ENCODE measurements around the gene SPPL2B. TPM values are rescaled to one million over a fixed set of nuclear protein-coding genes. Genes with fewer than 3 reads are reported as not detected.

Gene SPPL2B
- total RNA-seq, 4 donors from 2014 or later: 46.8 to 97.6 (median 59.6) TPM

DNA sequence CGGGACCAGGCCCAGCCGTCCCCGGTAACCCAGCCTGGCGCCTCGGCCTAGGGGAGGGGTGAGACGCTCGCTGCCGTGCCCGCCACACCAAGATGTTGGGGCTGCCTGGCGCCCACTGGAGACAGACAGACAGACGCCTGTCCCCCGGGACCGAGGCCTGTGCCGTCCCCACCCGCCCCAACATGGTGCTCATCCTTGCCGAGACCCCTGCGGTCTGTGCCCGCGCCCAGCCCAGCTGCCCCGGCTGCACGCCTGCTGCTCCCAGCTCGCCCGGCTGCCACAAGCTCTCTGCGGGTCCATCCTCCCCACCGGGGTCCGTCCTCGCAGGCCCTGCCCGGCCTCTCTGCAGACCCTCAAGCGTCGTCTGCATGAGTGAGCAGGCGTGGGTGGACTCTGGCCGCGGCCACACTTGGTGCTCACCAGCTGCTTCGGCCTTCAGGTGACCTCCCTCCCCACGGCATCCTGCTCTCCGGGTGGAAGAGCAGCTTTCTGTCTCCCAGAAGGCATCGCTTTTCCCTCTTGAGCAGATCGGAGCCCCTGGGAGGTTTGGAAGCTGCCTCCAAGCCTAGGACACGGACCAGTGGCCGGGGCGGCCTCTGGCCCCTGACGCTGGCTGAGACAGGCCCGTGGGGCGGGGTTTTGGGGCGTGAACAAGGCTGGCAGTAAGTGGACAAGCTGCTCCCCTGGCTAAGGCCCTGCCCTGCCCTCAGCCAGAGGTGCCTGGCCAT lies 24.8 kb downstream of the SPPL2B start:
- Histone ChIP-seq H3K36me3 (peaks cover 40% of the 10 kb centered on the region), H3K4me1 (no peaks in the 10 kb centered on the region), H3K4me3 (no peak overlapping the region), H3K27me3 (no peaks in the 10 kb centered on the region), H3K27ac (no peak overlapping the region), H3K9me3 (no peaks in the 10 kb centered on the region)
- TF ChIP-seq POLR2A (IDR thresholded peaks at IDR 0.05) (no peak), EP300 (IDR thresholded peaks at IDR 0.05) (no peak), POLR2AphosphoS5 (IDR thresholded peaks at IDR 0.05) (no peak)
- TF ChIP-seq, protein P1, sequence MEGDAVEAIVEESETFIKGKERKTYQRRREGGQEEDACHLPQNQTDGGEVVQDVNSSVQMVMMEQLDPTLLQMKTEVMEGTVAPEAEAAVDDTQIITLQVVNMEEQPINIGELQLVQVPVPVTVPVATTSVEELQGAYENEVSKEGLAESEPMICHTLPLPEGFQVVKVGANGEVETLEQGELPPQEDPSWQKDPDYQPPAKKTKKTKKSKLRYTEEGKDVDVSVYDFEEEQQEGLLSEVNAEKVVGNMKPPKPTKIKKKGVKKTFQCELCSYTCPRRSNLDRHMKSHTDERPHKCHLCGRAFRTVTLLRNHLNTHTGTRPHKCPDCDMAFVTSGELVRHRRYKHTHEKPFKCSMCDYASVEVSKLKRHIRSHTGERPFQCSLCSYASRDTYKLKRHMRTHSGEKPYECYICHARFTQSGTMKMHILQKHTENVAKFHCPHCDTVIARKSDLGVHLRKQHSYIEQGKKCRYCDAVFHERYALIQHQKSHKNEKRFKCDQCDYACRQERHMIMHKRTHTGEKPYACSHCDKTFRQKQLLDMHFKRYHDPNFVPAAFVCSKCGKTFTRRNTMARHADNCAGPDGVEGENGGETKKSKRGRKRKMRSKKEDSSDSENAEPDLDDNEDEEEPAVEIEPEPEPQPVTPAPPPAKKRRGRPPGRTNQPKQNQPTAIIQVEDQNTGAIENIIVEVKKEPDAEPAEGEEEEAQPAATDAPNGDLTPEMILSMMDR (IDR thresholded peaks at IDR 0.05): no peak
- DNase-seq (ENCODE audit: low spot score in 2 of 2): no peak
- 91% methylated on average over 28 of the region's 45 CpGs for WGBS

DNA sequence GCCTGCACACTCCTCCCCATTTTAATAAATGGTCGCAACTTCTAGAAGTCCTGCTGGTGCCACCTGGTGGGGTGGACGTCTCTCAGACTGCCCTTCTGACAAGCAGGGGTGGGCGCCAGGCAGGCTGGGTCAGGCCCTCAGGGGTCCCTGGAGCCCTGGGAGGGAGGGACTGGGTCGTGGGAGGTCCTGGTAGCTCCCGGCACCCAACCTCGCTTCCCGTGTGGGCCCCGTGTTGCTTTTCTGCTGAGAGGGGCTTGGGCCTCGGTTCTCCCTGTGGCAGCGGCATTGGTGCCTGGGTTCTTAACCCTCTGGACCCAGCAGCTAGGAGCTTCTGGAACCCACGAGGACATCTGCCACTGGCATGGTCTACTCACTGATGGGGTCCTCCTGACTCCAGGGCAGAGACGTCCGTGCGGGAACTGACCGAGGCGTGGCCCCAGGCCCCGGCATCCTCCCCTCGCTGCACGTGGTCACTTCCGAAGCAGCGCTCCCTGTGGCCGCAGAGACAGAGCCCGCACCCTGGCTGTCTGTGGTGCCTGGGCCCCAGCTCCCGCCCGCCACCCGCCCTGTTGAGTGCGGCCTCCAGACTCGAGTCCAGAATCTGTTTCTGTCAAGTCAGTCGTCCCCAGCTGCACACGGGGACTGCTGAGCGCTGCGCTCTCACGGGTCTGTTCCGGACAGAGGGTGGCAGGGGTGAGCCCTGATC lies 25.6 kb downstream of the SPPL2B start:
- TF ChIP-seq POLR2A (IDR thresholded peaks at IDR 0.05) (no peak), EP300 (IDR thresholded peaks at IDR 0.05) (no peak), POLR2AphosphoS5 (IDR thresholded peaks at IDR 0.05) (no peak)
- TF ChIP-seq, protein P1 (IDR thresholded peaks at IDR 0.05): no peak
- H3K27me3 ChIP-seq: peaks cover 2% of the 10 kb centered on the region
- 92% methylated on average over 16 of the region's 34 CpGs for WGBS
- H3K4me3 ChIP-seq: no peak overlapping the region
- no peak for DNase-seq (ENCODE audit: low spot score in 2 of 2)
- peaks cover 34% of the 10 kb centered on the region for H3K36me3 ChIP-seq
- no peak overlapping the region for H3K27ac ChIP-seq
- H3K9me3 ChIP-seq: no peaks in the 10 kb centered on the region
- no peaks in the 10 kb centered on the region for H3K4me1 ChIP-seq

DNA sequence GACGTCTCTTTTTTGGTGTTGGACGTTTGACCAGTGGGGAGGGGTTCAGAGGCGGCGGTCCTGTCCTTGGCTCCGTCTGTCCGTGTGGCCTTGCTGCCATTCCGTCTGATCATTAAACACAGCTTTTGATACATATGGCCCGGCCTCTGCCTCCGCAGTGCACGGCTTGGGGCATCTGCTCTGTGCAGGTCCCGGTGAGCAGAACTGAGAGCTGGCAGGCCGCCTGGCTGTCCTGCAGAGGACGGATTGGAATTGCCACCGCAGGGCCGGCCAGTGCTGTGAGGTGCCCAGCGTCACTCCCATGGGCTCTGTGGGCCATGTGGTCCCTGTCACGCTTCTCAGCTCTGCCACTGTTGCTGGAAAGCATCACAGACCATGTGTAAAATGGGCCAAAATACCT lies 26.2 kb downstream of the SPPL2B start:
- DNase-seq (ENCODE audit: low spot score in 2 of 2): no peak
- WGBS: 91% methylated on average over 14 of the region's 17 CpGs
- no peaks in the 10 kb centered on the region for H3K9me3 ChIP-seq
- H3K27me3 ChIP-seq: peaks cover 9% of the 10 kb centered on the region
- no peak overlapping the region for H3K4me3 ChIP-seq
- peaks cover 34% of the 10 kb centered on the region for H3K36me3 ChIP-seq
- no peak overlapping the region for H3K27ac ChIP-seq
- TF ChIP-seq EP300 (IDR thresholded peaks at IDR 0.05): no peak
- TF ChIP-seq POLR2A (IDR thresholded peaks at IDR 0.05): no peak
- TF ChIP-seq POLR2AphosphoS5 (IDR thresholded peaks at IDR 0.05): no peak
- TF ChIP-seq, protein P1 (IDR thresholded peaks at IDR 0.05): no peak
- H3K4me1 ChIP-seq: no peaks in the 10 kb centered on the region

DNA sequence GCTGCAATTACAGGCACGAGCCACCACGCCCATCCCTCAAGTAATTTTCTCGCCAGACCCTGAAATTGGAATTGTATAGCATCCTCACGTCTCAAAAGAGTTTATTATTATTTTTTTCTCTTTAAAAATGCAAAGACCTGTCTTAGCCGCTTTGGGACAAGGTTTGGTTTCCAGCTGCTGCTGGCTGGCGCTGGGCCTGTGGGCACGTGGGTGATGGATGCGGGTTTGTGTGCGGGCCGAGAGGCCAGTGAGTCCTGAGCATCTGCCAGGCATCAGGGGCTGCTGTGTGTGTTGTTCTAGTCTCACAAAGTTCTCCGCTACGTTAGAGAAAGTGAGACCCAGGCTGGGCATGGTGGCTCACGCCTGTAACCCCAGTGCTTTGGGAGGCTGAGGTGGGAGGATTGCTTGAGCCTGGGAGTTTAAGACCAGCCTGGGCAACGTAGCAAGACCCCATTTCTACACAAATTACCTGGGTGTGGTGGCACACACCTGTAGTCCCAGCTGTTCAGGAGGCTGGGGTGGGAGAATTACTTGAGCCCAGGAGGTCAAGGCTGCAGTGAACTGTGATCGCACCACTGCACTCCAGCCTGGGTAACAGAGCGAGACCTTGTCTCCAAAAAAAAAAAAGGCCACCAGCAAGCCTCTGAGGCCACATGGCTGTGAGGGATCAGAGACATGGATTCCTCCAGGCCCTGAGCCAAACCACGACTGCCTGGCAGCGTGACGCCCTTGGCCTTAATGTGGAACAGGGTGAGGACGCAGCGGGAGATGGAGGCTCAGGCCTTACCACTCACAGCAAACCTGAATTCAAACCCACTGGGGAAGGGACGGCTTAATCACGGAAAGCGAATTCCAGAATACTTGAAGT lies 26.9 kb downstream of the SPPL2B start:
- Histone ChIP-seq H3K27me3 (peaks cover 16% of the 10 kb centered on the region), H3K4me3 (no peak overlapping the region), H3K4me1 (peaks cover 5% of the 10 kb centered on the region), H3K27ac (no peak overlapping the region), H3K9me3 (no peaks in the 10 kb centered on the region), H3K36me3 (peaks cover 34% of the 10 kb centered on the region)
- WGBS: 82% methylated on average over 19 of the region's 24 CpGs
- TF ChIP-seq EP300 (IDR thresholded peaks at IDR 0.05) (no peak), POLR2A (IDR thresholded peaks at IDR 0.05) (no peak), POLR2AphosphoS5 (IDR thresholded peaks at IDR 0.05) (no peak)
- TF ChIP-seq, protein P1 (IDR thresholded peaks at IDR 0.05): no peak
- no peak for DNase-seq (ENCODE audit: low spot score in 2 of 2)

Data from suprapubic skin (tissue), 4 donors.